Measurements from ENCODE around the gene APOC3. TPM values are rescaled to one million over a fixed set of nuclear protein-coding genes. Genes with fewer than 3 reads are reported as not detected.

APOC3 gene
- total and polyA plus RNA-seq, 4 donors = 608 to 24,129 (median 9,307) TPM

- H3K4me1 ChIP-seq (ENCODE audit: control insufficient read depth in 4 of 4, insufficient read depth in 4 of 4, low read length in 3 of 4) = peaks cover 25 to 63% (median 40%) of the 10 kb centered on the region in 4 donors
- TF ChIP-seq EGR1 (IDR thresholded peaks at IDR 0.05; ENCODE audit: low read depth in 2 of 2) (no peak), MAX (IDR thresholded peaks at IDR 0.05) (no peak), ATF3 (IDR thresholded peaks at IDR 0.05) (no peak), GABPA (IDR thresholded peaks at IDR 0.05 in 1 of 2, conservative IDR thresholded peaks at IDR 0.05 in 1 of 2) (no peak), RXRA (IDR thresholded peaks at IDR 0.05) (no peak), FOXA1 (IDR thresholded peaks at IDR 0.05) (no peak), HNF4A (conservative IDR thresholded peaks at IDR 0.05) (no peak), ZBTB33 (IDR thresholded peaks at IDR 0.05) (no peak), FOXA2 (IDR thresholded peaks at IDR 0.05) (no peak), TAF1 (conservative IDR thresholded peaks at IDR 0.05) (no peak), YY1 (IDR thresholded peaks at IDR 0.05) (no peak), RAD21 (IDR thresholded peaks at IDR 0.05) (no peak)
- H3K9ac ChIP-seq (ENCODE audit: low read depth in 1 of 2, low read length in 2 of 2) = no peak overlapping the region
- no peaks in the 10 kb centered on the region for H3K27me3 ChIP-seq (ENCODE audit: control insufficient read depth in 4 of 4, insufficient read depth in 4 of 4, low read length in 3 of 4)
- peak overlapping the region; percentile 83 to 86 for H3K27ac ChIP-seq (ENCODE audit: low read depth in 1 of 2, low read length in 2 of 2)
- no peaks in the 10 kb centered on the region for H3K9me3 ChIP-seq (ENCODE audit: control insufficient read depth in 4 of 4, low read length in 3 of 4)
- H3K4me3 ChIP-seq (ENCODE audit: low read depth in 1 of 3, low read length in 3 of 3) = no peak overlapping the region
- no peaks in the 10 kb centered on the region for H3K36me3 ChIP-seq (ENCODE audit: control insufficient read depth in 4 of 4, insufficient read depth in 3 of 4, low read depth in 1 of 4, low read length in 3 of 4)
- 80% methylated on average over 6 of the region's 6 CpGs for WGBS
- no peak for DNase-seq (ENCODE audit: low spot score)
Observed at GRCh38 chr11:116827461-116827860, 2.2 kb upstream of the APOC3 start.

DNA sequence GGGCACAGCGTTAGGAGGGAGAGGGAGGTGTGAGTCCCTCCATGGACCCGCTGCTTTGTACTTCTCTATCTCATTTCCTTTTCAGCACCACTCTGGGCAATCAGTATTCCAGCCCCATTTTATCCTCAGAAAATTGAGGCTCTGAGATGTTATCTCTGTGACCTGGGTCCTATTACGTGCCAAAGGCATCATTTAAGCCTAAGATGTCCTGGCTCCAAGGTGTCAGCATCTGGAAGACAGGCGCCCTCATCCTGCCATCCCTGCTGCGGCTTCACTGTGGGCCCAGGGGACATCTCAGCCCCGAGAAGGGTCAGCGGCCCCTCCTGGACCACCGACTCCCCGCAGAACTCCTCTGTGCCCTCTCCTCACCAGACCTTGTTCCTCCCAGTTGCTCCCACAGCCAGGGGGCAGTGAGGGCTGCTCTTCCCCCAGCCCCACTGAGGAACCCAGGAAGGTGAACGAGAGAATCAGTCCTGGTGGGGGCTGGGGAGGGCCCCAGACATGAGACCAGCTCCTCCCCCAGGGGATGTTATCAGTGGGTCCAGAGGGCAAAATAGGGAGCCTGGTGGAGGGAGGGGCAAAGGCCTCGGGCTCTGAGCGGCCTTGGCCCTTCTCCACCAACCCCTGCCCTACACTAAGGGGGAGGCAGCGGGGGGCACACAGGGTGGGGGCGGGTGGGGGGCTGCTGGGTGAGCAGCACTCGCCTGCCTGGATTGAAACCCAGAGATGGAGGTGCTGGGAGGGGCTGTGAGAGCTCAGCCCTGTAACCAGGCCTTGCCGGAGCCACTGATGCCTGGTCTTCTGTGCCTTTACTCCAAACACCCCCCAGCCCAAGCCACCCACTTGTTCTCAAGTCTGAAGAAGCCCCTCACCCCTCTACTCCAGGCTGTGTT, 829 bp upstream of the APOC3 start:
- no peaks in the 10 kb centered on the region for H3K27me3 ChIP-seq (ENCODE audit: control insufficient read depth in 4 of 4, insufficient read depth in 4 of 4, low read length in 3 of 4)
- H3K36me3 ChIP-seq (ENCODE audit: control insufficient read depth in 4 of 4, insufficient read depth in 3 of 4, low read depth in 1 of 4, low read length in 3 of 4) = no peaks in the 10 kb centered on the region
- no peak for DNase-seq (ENCODE audit: low spot score)
- TF ChIP-seq, protein P1, sequence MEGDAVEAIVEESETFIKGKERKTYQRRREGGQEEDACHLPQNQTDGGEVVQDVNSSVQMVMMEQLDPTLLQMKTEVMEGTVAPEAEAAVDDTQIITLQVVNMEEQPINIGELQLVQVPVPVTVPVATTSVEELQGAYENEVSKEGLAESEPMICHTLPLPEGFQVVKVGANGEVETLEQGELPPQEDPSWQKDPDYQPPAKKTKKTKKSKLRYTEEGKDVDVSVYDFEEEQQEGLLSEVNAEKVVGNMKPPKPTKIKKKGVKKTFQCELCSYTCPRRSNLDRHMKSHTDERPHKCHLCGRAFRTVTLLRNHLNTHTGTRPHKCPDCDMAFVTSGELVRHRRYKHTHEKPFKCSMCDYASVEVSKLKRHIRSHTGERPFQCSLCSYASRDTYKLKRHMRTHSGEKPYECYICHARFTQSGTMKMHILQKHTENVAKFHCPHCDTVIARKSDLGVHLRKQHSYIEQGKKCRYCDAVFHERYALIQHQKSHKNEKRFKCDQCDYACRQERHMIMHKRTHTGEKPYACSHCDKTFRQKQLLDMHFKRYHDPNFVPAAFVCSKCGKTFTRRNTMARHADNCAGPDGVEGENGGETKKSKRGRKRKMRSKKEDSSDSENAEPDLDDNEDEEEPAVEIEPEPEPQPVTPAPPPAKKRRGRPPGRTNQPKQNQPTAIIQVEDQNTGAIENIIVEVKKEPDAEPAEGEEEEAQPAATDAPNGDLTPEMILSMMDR (IDR thresholded peaks at IDR 0.05; ENCODE audit: low read depth, low read length, missing input control) = no peak
- no peak for TF ChIP-seq ATF3 (IDR thresholded peaks at IDR 0.05)
- TF ChIP-seq HNF4G (IDR thresholded peaks at IDR 0.05) = peak; percentile 82
- TF ChIP-seq SP1 (IDR thresholded peaks at IDR 0.05) = peak; percentile 72
- TF ChIP-seq TAF1 (conservative IDR thresholded peaks at IDR 0.05) = no peak
- TF ChIP-seq FOXA2 (IDR thresholded peaks at IDR 0.05) = no peak
- no peak for TF ChIP-seq REST (IDR thresholded peaks at IDR 0.05)
- no peak for TF ChIP-seq ZBTB33 (IDR thresholded peaks at IDR 0.05)
- TF ChIP-seq FOXA1 (IDR thresholded peaks at IDR 0.05) = no peak
- peak; percentile 88 to 89 for TF ChIP-seq HNF4A (conservative IDR thresholded peaks at IDR 0.05)
- TF ChIP-seq YY1 (IDR thresholded peaks at IDR 0.05) = no peak
- peak in 1 of 2 donors; percentile 10 for TF ChIP-seq EGR1 (IDR thresholded peaks at IDR 0.05; ENCODE audit: low read depth in 2 of 2)
- TF ChIP-seq RXRA (IDR thresholded peaks at IDR 0.05) = peak; percentile 78 to 87
- TF ChIP-seq JUND (IDR thresholded peaks at IDR 0.05) = peak in 1 of 2 donors; percentile 28
- peak; percentile 47 for TF ChIP-seq MAX (IDR thresholded peaks at IDR 0.05)
- no peak for TF ChIP-seq NR2F2 (IDR thresholded peaks at IDR 0.05)
- peak in 1 of 2 donors; percentile 48 for TF ChIP-seq RAD21 (IDR thresholded peaks at IDR 0.05)
- no peak for TF ChIP-seq GABPA (IDR thresholded peaks at IDR 0.05 in 1 of 2, conservative IDR thresholded peaks at IDR 0.05 in 1 of 2)
- peak overlapping the region in 2 of 3 donors; percentile 42 to 59 for H3K4me3 ChIP-seq (ENCODE audit: low read depth in 1 of 3, low read length in 3 of 3)
- H3K27ac ChIP-seq (ENCODE audit: low read depth in 1 of 2, low read length in 2 of 2) = peak overlapping the region; percentile 86 to 91
- peaks cover 22 to 74% (median 46%) of the 10 kb centered on the region in 4 donors for H3K4me1 ChIP-seq (ENCODE audit: control insufficient read depth in 4 of 4, insufficient read depth in 4 of 4, low read length in 3 of 4)
- peak overlapping the region in 1 of 2 donors; percentile 66 for H3K9ac ChIP-seq (ENCODE audit: low read depth in 1 of 2, low read length in 2 of 2)
- H3K9me3 ChIP-seq (ENCODE audit: control insufficient read depth in 4 of 4, low read length in 3 of 4) = no peaks in the 10 kb centered on the region
- WGBS = 32% methylated on average over 16 of the region's 16 CpGs

Measured in liver (tissue), 9 donors.